SK-N-SH (cell line): ENCODE measurements around the gene RBMS1. TPM values are rescaled to one million over a fixed set of nuclear protein-coding genes. Genes with fewer than 3 reads are reported as not detected.

Experiments
- CTCF ChIA-PET: fragments of 300-600, 350-600 bp; formaldehyde crosslinking; extraction: SDS; loops from one replicate; lab custom pipeline; 2021; lab: Yijun Ruan, JAX
- POLR2A ChIA-PET: fragments of 350-600 bp; sonication (Branson Sonifier 250); formaldehyde crosslinking; extraction: SDS; loops from one replicate; lab custom pipeline; 2020; ENCODE audit warnings: antibody characterized with exemption, inconsistent platforms; lab: Yijun Ruan, JAX
- DNase-seq: peaks from one replicate; pipeline ENCODE4 v3.0.0; 2012
- H2AFZ ChIP-seq: fragments of 200-600 bp; sonication (generic); 2 replicates; pipeline ENCODE4 v1.8.1; 2016; ENCODE audit warnings: antibody characterized with exemption, mild to moderate bottlenecking, low read depth
- H3F3A ChIP-seq: fragments of 200-600 bp; sonication (generic); replicated peaks from 2 replicates; pipeline ENCODE3; 2016; ENCODE audit warnings: antibody characterized with exemption, mild to moderate bottlenecking; ENCODE audit not compliant: insufficient read depth
- H3K27ac ChIP-seq, 2 experiments: fragments of 200-500 bp in 1 of 2; fragments of 200-600 bp in 1 of 2; sonication (Bioruptor generic) in 1 of 2; sonication (generic), shearing (Covaris generic) in 1 of 2; 2 replicates each; pipeline versions ENCODE4 v1.5.1 to v1.6.1; 2014 to 2016; ENCODE audit warnings: low read depth in 2 of 2, inconsistent platforms in 1 of 2, low read length in 1 of 2, mild to moderate bottlenecking in 1 of 2, mixed read lengths in 1 of 2
- H3K27me3 ChIP-seq: fragments of 200-600 bp; sonication (generic), shearing (Covaris generic); 2 replicates; pipeline ENCODE4 v1.6.1; 2016; ENCODE audit warnings: mixed run types; ENCODE audit not compliant: insufficient read depth
- H3K36me3 ChIP-seq, 2 experiments: fragments of 200-500 bp in 1 of 2; fragments of 200-600 bp in 1 of 2; sonication (Bioruptor generic) in 1 of 2; sonication (generic) in 1 of 2; replicated peaks in 1 of 2; 2 replicates each; pipeline versions ENCODE3 to v1.5.1; 2014 to 2016; ENCODE audit warnings: low read length in 1 of 2, mild to moderate bottlenecking in 1 of 2; ENCODE audit not compliant: insufficient read depth in 2 of 2, control insufficient read depth in 1 of 2
- H3K4me1 ChIP-seq, 2 experiments: fragments of 200-500 bp in 1 of 2; fragments of 200-600 bp in 1 of 2; sonication (Bioruptor generic) in 1 of 2; sonication (generic), shearing (Covaris generic) in 1 of 2; 2 replicates each; pipeline versions ENCODE4 v1.5.1 to v1.6.1; 2014 to 2016; ENCODE audit warnings: low read depth in 1 of 2, low read length in 1 of 2, mixed run types in 1 of 2; ENCODE audit not compliant: insufficient read depth in 2 of 2, control insufficient read depth in 1 of 2
- H3K4me2 ChIP-seq: fragments of 200-600 bp; sonication (generic), shearing (Covaris generic); 2 replicates; pipeline ENCODE4 v1.6.1; 2017; ENCODE audit warnings: mixed run types
- H3K4me3 ChIP-seq, 2 experiments: fragments of 200-500 bp in 1 of 2; fragments of 200-600 bp in 1 of 2; sonication (Bioruptor generic) in 1 of 2; sonication (generic), shearing (Covaris generic) in 1 of 2; 2 replicates each; pipeline versions ENCODE4 v1.5.1 to v1.8.1; 2014 to 2016; ENCODE audit warnings: low read depth in 2 of 2, inconsistent platforms in 1 of 2, low read length in 1 of 2, mild to moderate bottlenecking in 1 of 2, mixed read lengths in 1 of 2, moderate library complexity in 1 of 2
- H3K79me2 ChIP-seq: fragments of 200-600 bp; sonication (generic); 2 replicates; pipeline ENCODE4 v1.8.1; 2017; ENCODE audit warnings: mild to moderate bottlenecking; ENCODE audit not compliant: insufficient read depth
- H3K9ac ChIP-seq: fragments of 200-600 bp; sonication (generic); 2 replicates; pipeline ENCODE4 v1.6.1; 2017; ENCODE audit warnings: mixed run types
- H3K9me2 ChIP-seq: fragments of 200-600 bp; sonication (generic); 2 replicates; pipeline ENCODE4 v1.6.1; 2017; ENCODE audit warnings: mixed run types
- H3K9me3 ChIP-seq: fragments of 200-600 bp; sonication (generic); 2 replicates; pipeline ENCODE4 v1.6.1; 2017; ENCODE audit warnings: mixed run types, mild to moderate bottlenecking, moderate library complexity
- H4K20me1 ChIP-seq: fragments of 200-600 bp; sonication (generic); 2 replicates; pipeline ENCODE4 v1.6.1; 2017; ENCODE audit warnings: mild to moderate bottlenecking, mixed run types; ENCODE audit not compliant: insufficient read depth
- CHD2 ChIP-seq: fragments of 150-350 bp; IDR thresholded peaks from 2 replicates; pipeline ENCODE4 v1.6.1; 2018; ENCODE audit warnings: low read length; ENCODE audit not compliant: partially characterized antibody
- ELF1 ChIP-seq: IDR thresholded peaks from 2 replicates; pipeline ENCODE4 v1.4.0; 2012
- FOSL2 ChIP-seq: IDR thresholded peaks from 2 replicates; pipeline ENCODE4 v1.4.0; 2012; ENCODE audit warnings: low read depth, mild to moderate bottlenecking, moderate library complexity, borderline replicate concordance
- FOXJ3 ChIP-seq: sonication (generic); formaldehyde crosslinking; IDR thresholded peaks from 2 replicates; pipeline ENCODE4 v1.5.1; 2020; ENCODE audit warnings: mild to moderate bottlenecking, missing genetic modification reagents
- GATA2 ChIP-seq: sonication (generic); formaldehyde crosslinking; IDR thresholded peaks from 2 replicates; pipeline ENCODE4 v1.5.0; 2020; ENCODE audit warnings: mild to moderate bottlenecking, missing genetic modification reagents
- IRF3 ChIP-seq: fragments of 150-350 bp; IDR thresholded peaks from 2 replicates; pipeline ENCODE4 v1.6.1; 2016; ENCODE audit warnings: mild to moderate bottlenecking, low read depth, low read length
- MAX ChIP-seq: IDR thresholded peaks from 2 replicates; pipeline ENCODE4 v1.4.0; 2012; ENCODE audit warnings: low read depth
- NFIC ChIP-seq: IDR thresholded peaks from 2 replicates; pipeline ENCODE4 v1.4.0; 2012; ENCODE audit warnings: borderline replicate concordance
- NRF1 ChIP-seq: IDR thresholded peaks from 2 replicates; pipeline ENCODE4 v1.6.1; 2012; ENCODE audit warnings: low read depth, mild to moderate bottlenecking, low read length
- PBX3 ChIP-seq: IDR thresholded peaks from 2 replicates; pipeline ENCODE4; 2012
- SIN3A ChIP-seq: IDR thresholded peaks from 2 replicates; pipeline ENCODE4 v1.6.1; 2012; ENCODE audit warnings: low read depth, mild to moderate bottlenecking, low read length, moderate library complexity, borderline replicate concordance
- SMC3 ChIP-seq: IDR thresholded peaks from 2 replicates; pipeline ENCODE4 v1.6.1; 2012; ENCODE audit warnings: low read depth, low read length, improper control_type of control experiment
- TAF1 ChIP-seq: IDR thresholded peaks from 2 replicates; pipeline ENCODE4 v1.6.1; 2012; ENCODE audit warnings: low read depth, mild to moderate bottlenecking, low read length, moderate library complexity, borderline replicate concordance
- TCF12 ChIP-seq: IDR thresholded peaks from 2 replicates; pipeline ENCODE4 v1.4.0; 2012
- USF1 ChIP-seq: IDR thresholded peaks from 2 replicates; pipeline ENCODE4 v1.4.0; 2012; ENCODE audit warnings: low read depth, borderline replicate concordance
- YY1 ChIP-seq: IDR thresholded peaks from 2 replicates; pipeline ENCODE4 v1.4.0; 2012; ENCODE audit warnings: low read depth, mild to moderate bottlenecking
- ZBTB33 ChIP-seq: IDR thresholded peaks from 2 replicates; pipeline ENCODE4 v1.4.0; 2012; ENCODE audit warnings: low read depth, borderline replicate concordance
- WGBS: methylation state at CpG from one replicate; pipeline ENCODE4 v1.1.6; 2017; ENCODE audit warnings: low lambda C conversion rate; 5-methylcytosine and 5-hydroxymethylcytosine counted together
- polyA plus RNA-seq, 3 experiments: library from polyadenylated mRNA; depleted of rRNA; stranded (reverse); fragments of >200 nt; gene quantifications; 2 replicates each; pipeline ENCODE4 v1.2.3, GENCODE V29; 2012

RBMS1 gene
- polyA plus RNA-seq, 1 of the 3 experiments (the other 2 are of a cell fraction), result 56.5 TPM

- Histone ChIP-seq H3K27me3 (no peaks in the 10 kb centered on the region), H4K20me1 (peaks cover 80% of the 10 kb centered on the region), H3K27ac (no peak overlapping the region), H2AFZ (no peak overlapping the region), H3F3A (no peaks in the 10 kb centered on the region), H3K9ac (no peak overlapping the region), H3K4me1 (peaks cover 7 to 31% of the 10 kb centered on the region in 2 experiments; a peak in 3 of 4 replicates), H3K36me3 (peaks cover 0 to 4% of the 10 kb centered on the region in 2 experiments), H3K9me3 (no peaks in the 10 kb centered on the region; the same call in 1 of the 2 replicates), H3K9me2 (no peaks in the 10 kb centered on the region), H3K4me3 (no peak overlapping the region), H3K4me2 (no peak overlapping the region), H3K79me2 (peaks cover 91% of the 10 kb centered on the region)
- WGBS, result 59% methylated on average over 2 of the region's 2 CpGs
- TF ChIP-seq SMC3, result no peak
- no peak for TF ChIP-seq ELF1
- no peak for TF ChIP-seq FOSL2
- no peak for TF ChIP-seq ZBTB33
- DNase-seq, result no peak
- ChIA-PET CTCF (no interaction called here), POLR2A (no interaction called here)
Measured at GRCh38 chr2:160473468-160474318, 19.9 kb downstream of the RBMS1 start.

- Histone ChIP-seq H4K20me1 (peaks cover 80% of the 10 kb centered on the region), H3K4me2 (no peak overlapping the region), H3K36me3 (no peaks in the 10 kb centered on the region), H3K4me3 (no peak overlapping the region), H3K9me2 (no peaks in the 10 kb centered on the region), H3K27ac (no peak overlapping the region), H3K9me3 (no peaks in the 10 kb centered on the region; the same call in 1 of the 2 replicates), H2AFZ (no peak overlapping the region), H3F3A (no peaks in the 10 kb centered on the region), H3K9ac (no peak overlapping the region), H3K79me2 (peaks cover 91% of the 10 kb centered on the region), H3K4me1 (peaks cover 5 to 31% of the 10 kb centered on the region in 2 experiments; a peak in 3 of 4 replicates), H3K27me3 (no peaks in the 10 kb centered on the region)
- 72% methylated on average over 4 of the region's 4 CpGs for WGBS
- POLR2A ChIA-PET, result no interaction called here
- no peak for DNase-seq
- CTCF ChIA-PET, result no interaction called here
- no peak for TF ChIP-seq TAF1
- no peak for TF ChIP-seq NRF1
- TF ChIP-seq ZBTB33, result no peak
- TF ChIP-seq MAX, result no peak
- TF ChIP-seq NFIC, result no peak
- no peak for TF ChIP-seq TCF12
- TF ChIP-seq FOXJ3 (CRISPR knock-in tag), result no peak
- TF ChIP-seq GATA2 (CRISPR knock-in tag), result no peak
- no peak for TF ChIP-seq USF1
- TF ChIP-seq CHD2, result no peak
- no peak for TF ChIP-seq IRF3
- TF ChIP-seq ELF1, result no peak
- no peak for TF ChIP-seq SIN3A
- TF ChIP-seq PBX3, result no peak
- TF ChIP-seq YY1, result no peak
Measured at GRCh38 chr2:160472839-160473251, 20.8 kb downstream of the RBMS1 start.
